ENCODE measurements around the gene HYAL2. TPM values are rescaled to one million over a fixed set of nuclear protein-coding genes. Genes with fewer than 3 reads are reported as not detected.
"Not testable (repeated sequence)": the region's sequence is repeated elsewhere in the genome, so short reads cannot be mapped to it uniquely, and the experiment has no call there.

Gene HYAL2
- total RNA-seq, 1 donor, result 39.9 TPM

GRCh38 chr3:50316657-50317242, 5.8 kb downstream of the HYAL2 start:
- DNase-seq (ENCODE audit: low read depth in 2 of 3, low spot score in 2 of 3), result no peak

- no peak for DNase-seq (ENCODE audit: low read depth in 2 of 3, low spot score in 2 of 3)
Measured at GRCh38 chr3:50314816-50315215, 7.7 kb downstream of the HYAL2 start.

- no peak for DNase-seq (ENCODE audit: low read depth in 2 of 3, low spot score in 2 of 3)
Measured at GRCh38 chr3:50314342-50314741, 8.2 kb downstream of the HYAL2 start.

- DNase-seq (ENCODE audit: low read depth in 2 of 3, low spot score in 2 of 3), result not testable (repeated sequence)
Measured at GRCh38 chr3:50312041-50312440, 10.5 kb downstream of the HYAL2 start.

GRCh38 chr3:50304601-50305000, 17.9 kb downstream of the HYAL2 start:
- DNase-seq (ENCODE audit: low read depth in 2 of 3, low spot score in 2 of 3), result no peak

DNA sequence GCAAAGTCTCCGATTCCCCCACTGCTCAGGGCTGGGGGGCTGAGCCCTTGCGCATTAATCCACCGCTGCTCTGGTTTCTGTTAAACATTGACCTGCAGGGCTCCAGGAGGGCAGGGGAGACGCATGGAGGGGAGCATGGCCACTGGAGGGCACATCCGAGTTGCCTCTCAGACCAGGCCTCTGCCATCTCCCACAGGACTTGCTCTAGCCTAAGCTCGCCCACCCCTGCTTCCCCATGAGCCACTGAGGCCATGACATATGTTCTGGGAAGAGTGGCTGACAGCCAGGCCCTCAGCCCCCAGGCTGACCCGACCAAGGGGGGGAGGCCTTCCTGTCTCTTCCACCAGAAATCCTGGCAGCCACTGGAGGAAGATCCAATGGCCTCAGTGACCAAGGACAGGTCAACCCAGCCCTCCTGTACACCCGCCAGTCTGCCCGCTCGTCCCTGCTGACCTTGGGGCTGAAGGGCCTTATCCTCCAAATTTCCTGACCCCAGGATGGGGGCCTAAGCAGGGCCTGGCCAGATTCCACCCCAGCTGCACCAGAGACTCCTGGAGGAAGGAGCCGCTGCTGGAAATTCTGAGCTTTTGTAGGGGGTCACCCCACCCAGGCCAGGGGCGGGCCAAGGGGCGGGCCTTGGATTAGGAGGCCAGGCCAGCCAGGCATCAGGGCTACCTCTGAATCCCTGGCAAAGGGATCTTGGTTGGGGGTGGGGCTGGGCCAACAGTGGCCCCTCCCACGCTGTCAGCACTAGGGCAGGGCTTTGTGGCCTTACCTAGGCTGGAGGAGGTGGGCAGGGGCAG, 19.3 kb downstream of the HYAL2 start, which contains the start of gene HYAL1:
TSS of gene HYAL1 (minus strand) at position 562 of the 803 bp plus-strand sequence. CDS start 618 bp downstream, outside the sequence.
- DNase-seq (ENCODE audit: low read depth in 2 of 3, low spot score in 2 of 3), result peak in 1 of 3 donors; percentile 27

DNA sequence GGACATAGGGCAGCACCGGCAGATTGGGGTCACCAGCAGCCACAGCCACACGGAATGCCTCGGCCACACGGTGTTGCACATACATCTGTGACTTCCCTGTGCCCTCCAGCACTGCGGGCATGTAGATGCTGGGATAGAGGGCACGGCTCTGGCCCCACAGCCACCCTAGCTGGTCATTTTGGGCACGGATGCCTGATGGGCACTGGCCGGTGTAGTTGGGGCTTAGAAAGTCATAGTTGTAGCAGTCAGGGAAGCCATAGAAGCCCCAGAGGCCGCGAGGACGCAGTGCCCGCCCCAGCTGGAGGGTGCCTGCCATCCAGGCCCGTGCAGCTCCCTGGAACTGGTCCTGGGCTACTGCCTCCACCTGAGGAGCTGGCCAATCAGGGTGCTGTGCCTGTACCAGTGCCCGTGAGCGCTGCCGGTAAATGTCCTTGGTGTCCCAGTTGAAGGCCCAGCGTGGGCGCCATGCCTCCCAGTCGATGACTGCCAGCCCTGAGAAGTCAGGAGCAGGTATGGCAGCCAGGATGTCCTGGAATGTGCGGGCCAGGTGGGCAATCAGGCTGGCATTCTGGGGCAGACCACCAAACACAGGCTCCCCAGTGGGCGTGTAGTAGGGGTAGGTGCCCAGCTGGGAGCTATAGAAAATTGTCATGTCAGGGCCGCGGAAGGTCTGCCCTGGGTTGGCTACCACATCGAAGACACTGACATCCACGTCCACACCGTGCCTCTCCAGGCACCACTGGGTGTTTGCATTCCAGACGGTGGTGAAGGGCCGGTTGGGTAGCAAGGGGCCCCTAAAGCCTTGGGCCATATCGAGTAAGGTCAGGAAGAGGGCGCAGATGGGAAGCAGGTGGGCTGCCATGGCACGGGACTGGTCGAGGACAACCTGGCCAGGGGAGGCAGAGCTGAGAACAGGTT, 20.2 kb downstream of the HYAL2 start:
- DNase-seq (ENCODE audit: low read depth in 2 of 3, low spot score in 2 of 3), result no peak

GRCh38 chr3:50300681-50301254, 21.8 kb downstream of the HYAL2 start:
- no peak for DNase-seq (ENCODE audit: low read depth in 2 of 3, low spot score in 2 of 3)

- DNase-seq (ENCODE audit: low read depth in 2 of 3, low spot score in 2 of 3), result peak in 2 of 3 donors; percentile 41 to 64
Measured at GRCh38 chr3:50299929-50300680, 22.4 kb downstream of the HYAL2 start.

DNA sequence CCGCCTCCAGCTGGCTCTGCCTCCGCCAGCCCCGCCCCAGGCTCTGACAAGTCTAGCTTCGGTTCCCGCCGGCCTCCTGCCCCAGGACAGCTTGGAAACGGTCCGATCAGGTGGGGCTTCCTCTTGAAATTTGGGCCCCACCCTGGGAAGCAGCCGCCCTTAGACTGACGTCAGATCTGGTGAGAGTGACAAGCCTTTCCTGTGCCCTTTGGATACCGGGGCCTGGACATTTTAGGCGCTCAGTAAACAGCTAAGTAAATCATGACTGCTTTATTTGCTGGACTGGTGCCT, 23.0 kb downstream of the HYAL2 start:
- DNase-seq (ENCODE audit: low read depth in 2 of 3, low spot score in 2 of 3), result no peak

DNA sequence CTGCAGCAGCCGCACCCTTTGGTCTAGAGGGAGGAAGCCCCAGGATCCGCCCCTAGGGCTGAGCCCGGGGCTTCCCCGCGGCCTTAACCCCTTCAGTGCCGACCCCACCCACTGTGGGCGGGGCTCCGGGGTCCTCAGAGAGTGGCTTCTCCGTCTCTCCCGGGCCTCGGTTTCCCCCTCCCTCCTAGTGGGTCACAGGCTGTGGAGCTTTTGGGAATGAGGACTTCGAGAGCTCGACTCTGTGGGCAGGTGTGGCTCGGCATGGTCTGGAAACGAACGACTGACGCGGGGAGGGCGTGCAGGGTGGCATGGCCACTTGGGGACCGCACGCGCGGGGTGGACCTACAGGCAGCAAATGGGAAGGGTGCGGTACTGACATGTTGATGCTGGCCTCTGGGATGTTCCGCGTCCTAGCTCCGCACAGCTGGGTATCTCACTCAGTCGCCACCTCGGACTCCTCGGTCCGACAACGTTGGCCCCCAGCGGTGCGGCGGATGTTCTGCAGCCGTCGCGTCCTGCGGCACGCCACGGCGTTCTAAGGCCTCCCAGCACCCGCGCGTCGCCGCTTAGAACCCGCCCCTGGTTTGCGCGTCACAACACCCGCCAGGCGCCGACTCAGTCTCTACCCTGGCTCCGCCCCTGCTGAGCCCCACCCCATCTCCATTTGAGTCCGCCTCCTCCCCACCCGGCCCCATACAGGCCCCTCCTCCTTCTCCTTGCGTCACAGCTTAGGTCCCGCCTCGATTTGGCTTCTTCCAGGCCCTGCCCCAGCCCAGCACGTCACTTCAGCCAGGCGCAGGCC, 23.5 kb downstream of the HYAL2 start, which contains the start of the genes HYAL3 and NAA80:
TSS of gene HYAL3 (minus strand) at position 570 of the 802 bp plus-strand sequence. CDS start 3,803 bp downstream, outside the sequence.
TSS of gene NAA80 (minus strand) at position 570 of the 802 bp plus-strand sequence. CDS start 1,942 bp downstream, outside the sequence.
- DNase-seq (ENCODE audit: low read depth in 2 of 3, low spot score in 2 of 3), result peak; percentile 97 to 99 (median 99)

- no peak for DNase-seq (ENCODE audit: low read depth in 2 of 3, low spot score in 2 of 3)
Measured at GRCh38 chr3:50297896-50298725, 24.4 kb downstream of the HYAL2 start.

GRCh38 chr3:50297384-50297775, 25.2 kb downstream of the HYAL2 start:
- no peak for DNase-seq (ENCODE audit: low read depth in 2 of 3, low spot score in 2 of 3)

DNA sequence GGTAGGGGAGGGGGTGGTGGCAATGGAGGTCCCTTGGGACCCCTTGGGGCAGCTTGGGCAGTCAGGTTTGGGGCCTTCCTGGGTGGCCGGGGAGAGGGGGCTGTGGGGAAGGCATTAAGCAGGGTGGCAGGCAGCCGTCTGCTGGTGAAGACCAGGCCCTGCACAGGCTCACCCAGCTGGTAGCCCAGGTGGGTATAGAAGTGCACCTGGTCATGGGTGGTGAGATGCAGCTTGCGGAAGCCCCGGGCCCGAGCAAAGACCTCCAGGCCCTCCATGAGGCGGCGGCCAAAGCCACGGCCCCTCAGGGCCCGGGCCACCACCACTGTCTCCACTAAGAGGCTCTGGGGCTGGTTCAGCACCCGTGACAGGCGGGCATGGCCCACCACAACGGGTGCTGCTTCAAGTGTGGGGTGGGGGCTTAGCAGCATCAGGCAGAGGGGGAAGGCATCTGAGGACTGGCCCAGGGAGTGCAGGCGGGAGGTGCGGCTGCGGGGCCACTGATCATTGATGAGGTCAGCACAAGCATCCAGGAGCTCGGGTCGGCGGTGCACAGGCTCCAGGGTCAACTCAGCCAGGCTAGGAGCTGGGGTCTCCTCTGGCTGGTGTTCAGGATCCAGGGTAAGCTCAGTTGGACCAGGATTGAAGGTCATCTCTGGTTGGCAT, 25.7 kb downstream of the HYAL2 start:
- no peak for DNase-seq (ENCODE audit: low read depth in 2 of 3, low spot score in 2 of 3)

DNA sequence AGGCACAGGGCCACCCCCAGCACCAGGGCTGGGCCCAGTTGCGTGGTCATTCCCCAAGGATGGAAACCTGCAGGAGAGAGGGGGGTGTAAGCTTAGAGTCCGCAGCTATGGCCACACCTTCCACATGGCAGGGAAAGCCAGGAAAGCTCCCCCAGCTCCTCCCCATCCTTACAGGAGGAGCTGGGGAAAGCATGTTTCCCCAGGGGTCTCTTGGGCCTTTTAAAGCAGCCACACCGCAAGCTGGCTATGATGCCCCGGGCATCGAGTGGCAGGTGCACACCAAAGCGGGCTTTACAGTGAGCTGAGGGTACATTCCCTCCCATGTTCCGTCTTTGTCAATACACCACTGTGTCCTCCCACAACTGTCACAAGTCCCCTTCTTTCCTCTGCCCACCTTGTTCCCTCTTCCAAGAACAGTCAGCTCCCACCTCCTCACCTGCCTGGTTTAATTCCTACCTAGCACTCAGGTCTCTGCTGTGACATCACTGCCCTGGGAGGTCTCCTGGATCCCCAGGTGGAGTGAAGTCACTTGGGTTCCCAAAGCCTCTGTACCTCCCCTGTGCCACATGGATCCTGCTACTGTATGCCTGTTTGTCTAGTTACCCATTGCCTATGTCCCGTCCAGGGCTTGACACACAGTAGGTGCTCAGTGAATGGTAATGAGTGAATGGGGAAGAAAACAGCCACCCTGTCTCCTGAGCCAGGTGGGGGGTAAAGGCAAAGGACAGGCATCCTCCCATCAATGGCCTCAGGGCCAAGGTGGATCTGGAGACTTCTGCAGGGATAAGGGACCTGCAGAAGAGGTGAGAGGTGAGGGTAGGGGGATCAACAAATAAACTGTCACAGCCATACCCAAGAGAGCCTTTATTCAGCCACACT, 26.8 kb downstream of the HYAL2 start:
- no peak for DNase-seq (ENCODE audit: low read depth in 2 of 3, low spot score in 2 of 3)

- no peak for DNase-seq (ENCODE audit: low read depth in 2 of 3, low spot score in 2 of 3)
Measured at GRCh38 chr3:50294492-50295403, 27.8 kb downstream of the HYAL2 start.

All from hematopoietic multipotent progenitor cell (in vitro differentiated cells).